Measurements from ENCODE around the gene HORMAD1.

GRCh38 chr1:150718225-150718891, 2.3 kb downstream of the HORMAD1 start:
- TF ChIP-seq JUNB (IDR thresholded peaks at IDR 0.05; ENCODE audit: unreplicated experiment) (no peak), EZH2 (IDR thresholded peaks at IDR 0.05; ENCODE audit: low read depth, unreplicated experiment) (no peak), EZH2phosphoT487 (IDR thresholded peaks at IDR 0.05; ENCODE audit: unreplicated experiment) (no peak), POLR2AphosphoS5 (IDR thresholded peaks at IDR 0.05; ENCODE audit: low read depth) (no peak), REST (IDR thresholded peaks at IDR 0.05; ENCODE audit: unreplicated experiment) (no peak), ZNF114 (CRISPR knock-in tag; IDR thresholded peaks at IDR 0.05) (no peak), NANOG (IDR thresholded peaks at IDR 0.05; ENCODE audit: borderline replicate concordance) (no peak), CREB1 (CRISPR knock-in tag; IDR thresholded peaks at IDR 0.05; ENCODE audit: low read depth) (no peak), STAT1 (IDR thresholded peaks at IDR 0.05; ENCODE audit: unreplicated experiment) (no peak), ZNF331 (CRISPR knock-in tag; IDR thresholded peaks at IDR 0.05; ENCODE audit: low read depth) (no peak)
- TF ChIP-seq, protein P1, sequence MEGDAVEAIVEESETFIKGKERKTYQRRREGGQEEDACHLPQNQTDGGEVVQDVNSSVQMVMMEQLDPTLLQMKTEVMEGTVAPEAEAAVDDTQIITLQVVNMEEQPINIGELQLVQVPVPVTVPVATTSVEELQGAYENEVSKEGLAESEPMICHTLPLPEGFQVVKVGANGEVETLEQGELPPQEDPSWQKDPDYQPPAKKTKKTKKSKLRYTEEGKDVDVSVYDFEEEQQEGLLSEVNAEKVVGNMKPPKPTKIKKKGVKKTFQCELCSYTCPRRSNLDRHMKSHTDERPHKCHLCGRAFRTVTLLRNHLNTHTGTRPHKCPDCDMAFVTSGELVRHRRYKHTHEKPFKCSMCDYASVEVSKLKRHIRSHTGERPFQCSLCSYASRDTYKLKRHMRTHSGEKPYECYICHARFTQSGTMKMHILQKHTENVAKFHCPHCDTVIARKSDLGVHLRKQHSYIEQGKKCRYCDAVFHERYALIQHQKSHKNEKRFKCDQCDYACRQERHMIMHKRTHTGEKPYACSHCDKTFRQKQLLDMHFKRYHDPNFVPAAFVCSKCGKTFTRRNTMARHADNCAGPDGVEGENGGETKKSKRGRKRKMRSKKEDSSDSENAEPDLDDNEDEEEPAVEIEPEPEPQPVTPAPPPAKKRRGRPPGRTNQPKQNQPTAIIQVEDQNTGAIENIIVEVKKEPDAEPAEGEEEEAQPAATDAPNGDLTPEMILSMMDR (conservative IDR thresholded peaks at IDR 0.05; ENCODE audit: low read depth in 2 of 2): no peak
- TF ChIP-seq, protein P2, sequence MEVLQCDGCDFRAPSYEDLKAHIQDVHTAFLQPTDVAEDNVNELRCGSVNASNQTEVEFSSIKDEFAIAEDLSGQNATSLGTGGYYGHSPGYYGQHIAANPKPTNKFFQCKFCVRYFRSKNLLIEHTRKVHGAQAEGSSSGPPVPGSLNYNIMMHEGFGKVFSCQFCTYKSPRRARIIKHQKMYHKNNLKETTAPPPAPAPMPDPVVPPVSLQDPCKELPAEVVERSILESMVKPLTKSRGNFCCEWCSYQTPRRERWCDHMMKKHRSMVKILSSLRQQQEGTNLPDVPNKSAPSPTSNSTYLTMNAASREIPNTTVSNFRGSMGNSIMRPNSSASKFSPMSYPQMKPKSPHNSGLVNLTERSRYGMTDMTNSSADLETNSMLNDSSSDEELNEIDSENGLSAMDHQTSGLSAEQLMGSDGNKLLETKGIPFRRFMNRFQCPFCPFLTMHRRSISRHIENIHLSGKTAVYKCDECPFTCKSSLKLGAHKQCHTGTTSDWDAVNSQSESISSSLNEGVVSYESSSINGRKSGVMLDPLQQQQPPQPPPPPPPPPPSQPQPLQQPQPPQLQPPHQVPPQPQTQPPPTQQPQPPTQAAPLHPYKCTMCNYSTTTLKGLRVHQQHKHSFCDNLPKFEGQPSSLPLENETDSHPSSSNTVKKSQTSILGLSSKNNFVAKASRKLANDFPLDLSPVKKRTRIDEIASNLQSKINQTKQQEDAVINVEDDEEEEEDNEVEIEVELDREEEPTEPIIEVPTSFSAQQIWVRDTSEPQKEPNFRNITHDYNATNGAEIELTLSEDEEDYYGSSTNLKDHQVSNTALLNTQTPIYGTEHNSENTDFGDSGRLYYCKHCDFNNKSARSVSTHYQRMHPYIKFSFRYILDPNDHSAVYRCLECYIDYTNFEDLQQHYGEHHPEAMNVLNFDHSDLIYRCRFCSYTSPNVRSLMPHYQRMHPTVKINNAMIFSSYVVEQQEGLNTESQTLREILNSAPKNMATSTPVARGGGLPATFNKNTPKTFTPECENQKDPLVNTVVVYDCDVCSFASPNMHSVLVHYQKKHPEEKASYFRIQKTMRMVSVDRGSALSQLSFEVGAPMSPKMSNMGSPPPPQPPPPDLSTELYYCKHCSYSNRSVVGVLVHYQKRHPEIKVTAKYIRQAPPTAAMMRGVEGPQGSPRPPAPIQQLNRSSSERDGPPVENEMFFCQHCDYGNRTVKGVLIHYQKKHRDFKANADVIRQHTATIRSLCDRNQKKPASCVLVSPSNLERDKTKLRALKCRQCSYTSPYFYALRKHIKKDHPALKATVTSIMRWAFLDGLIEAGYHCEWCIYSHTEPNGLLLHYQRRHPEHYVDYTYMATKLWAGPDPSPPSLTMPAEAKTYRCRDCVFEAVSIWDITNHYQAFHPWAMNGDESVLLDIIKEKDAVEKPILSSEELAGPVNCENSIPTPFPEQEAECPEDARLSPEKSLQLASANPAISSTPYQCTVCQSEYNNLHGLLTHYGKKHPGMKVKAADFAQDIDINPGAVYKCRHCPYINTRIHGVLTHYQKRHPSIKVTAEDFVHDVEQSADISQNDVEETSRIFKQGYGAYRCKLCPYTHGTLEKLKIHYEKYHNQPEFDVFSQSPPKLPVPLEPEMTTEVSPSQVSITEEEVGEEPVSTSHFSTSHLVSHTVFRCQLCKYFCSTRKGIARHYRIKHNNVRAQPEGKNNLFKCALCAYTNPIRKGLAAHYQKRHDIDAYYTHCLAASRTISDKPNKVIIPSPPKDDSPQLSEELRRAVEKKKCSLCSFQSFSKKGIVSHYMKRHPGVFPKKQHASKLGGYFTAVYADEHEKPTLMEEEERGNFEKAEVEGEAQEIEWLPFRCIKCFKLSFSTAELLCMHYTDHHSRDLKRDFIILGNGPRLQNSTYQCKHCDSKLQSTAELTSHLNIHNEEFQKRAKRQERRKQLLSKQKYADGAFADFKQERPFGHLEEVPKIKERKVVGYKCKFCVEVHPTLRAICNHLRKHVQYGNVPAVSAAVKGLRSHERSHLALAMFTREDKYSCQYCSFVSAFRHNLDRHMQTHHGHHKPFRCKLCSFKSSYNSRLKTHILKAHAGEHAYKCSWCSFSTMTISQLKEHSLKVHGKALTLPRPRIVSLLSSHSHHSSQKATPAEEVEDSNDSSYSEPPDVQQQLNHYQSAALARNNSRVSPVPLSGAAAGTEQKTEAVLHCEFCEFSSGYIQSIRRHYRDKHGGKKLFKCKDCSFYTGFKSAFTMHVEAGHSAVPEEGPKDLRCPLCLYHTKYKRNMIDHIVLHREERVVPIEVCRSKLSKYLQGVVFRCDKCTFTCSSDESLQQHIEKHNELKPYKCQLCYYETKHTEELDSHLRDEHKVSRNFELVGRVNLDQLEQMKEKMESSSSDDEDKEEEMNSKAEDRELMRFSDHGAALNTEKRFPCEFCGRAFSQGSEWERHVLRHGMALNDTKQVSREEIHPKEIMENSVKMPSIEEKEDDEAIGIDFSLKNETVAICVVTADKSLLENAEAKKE (CRISPR knock-in tag; IDR thresholded peaks at IDR 0.05): no peak

Measured in GM23338 (cell line).